BLaER1 treated with 17β-estradiol and CSF1 and Interleukin-3, amounts not matched to agents 10 nM and 100 nM (cell line): ENCODE measurements around the gene TMEM123.

Source experiments
- H3K27ac ChIP-seq, 11 experiments: shearing (Covaris generic); formaldehyde crosslinking; 2 replicates each; pipeline ENCODE4 v1.8.1; 2022
- H3K27me3 ChIP-seq, 11 experiments: shearing (Covaris generic); formaldehyde crosslinking; 2 replicates each; pipeline ENCODE4 v1.8.1; 2022
- H3K36me3 ChIP-seq, 11 experiments: shearing (Covaris generic); formaldehyde crosslinking; 2 replicates each; pipeline ENCODE4 v1.8.1; 2022
- H3K4me1 ChIP-seq, 10 experiments: shearing (Covaris generic); formaldehyde crosslinking; 2 replicates each; pipeline ENCODE4 v1.8.1; 2022
- H3K4me2 ChIP-seq, 11 experiments: shearing (Covaris generic); formaldehyde crosslinking; 2 replicates each; pipeline ENCODE4 v1.8.1; 2022
- H3K4me3 ChIP-seq, 10 experiments: shearing (Covaris generic); formaldehyde crosslinking; 2 replicates each; pipeline ENCODE4 v1.8.1; 2022
- H3K9ac ChIP-seq, 11 experiments: shearing (Covaris generic); formaldehyde crosslinking; 2 replicates each; pipeline ENCODE4 v1.8.1; 2022
- H3K9me3 ChIP-seq, 11 experiments: shearing (Covaris generic); formaldehyde crosslinking; replicated peaks in 1 of 11; 2 replicates each; pipeline ENCODE4 v1.8.1; 2022
- H4K20me1 ChIP-seq, 11 experiments: shearing (Covaris generic); formaldehyde crosslinking; 2 replicates each; pipeline ENCODE4 v1.8.1; 2022
- Cebpa-rat ChIP-seq, 11 experiments: shearing (Covaris generic); IDR thresholded peaks; 2 replicates each; pipeline ENCODE4 v1.8.1; 2022

Gene TMEM123

GRCh38 chr11:102467080-102467708 is 14.6 kb upstream of the TMEM123 start:
- Histone ChIP-seq H3K4me1 (peaks cover 41 to 66% (median 56%) of the 10 kb centered on the region in 10 experiments), H3K4me3 (no peak overlapping the region), H3K27ac (no peak overlapping the region), H3K9ac (no peak overlapping the region), H3K4me2 (peak overlapping the region in 9 of 11 experiments; percentile 9 to 69 (median 49); a peak in 13 of 22 replicates), H3K27me3 (no peaks in the 10 kb centered on the region), H3K36me3 (no peaks in the 10 kb centered on the region), H3K9me3 (0 out of 22 replicates have a peak, but pooled peaks cover 0 to 6% (median 0%) of the 10 kb centered on the region in 11 experiments), H4K20me1 (no peaks in the 10 kb centered on the region)
- no peak for TF ChIP-seq Cebpa-rat (IDR thresholded peaks at IDR 0.05)

- Histone ChIP-seq H3K9me3 (0 out of 22 replicates have a peak, but pooled peaks cover 0 to 6% (median 0%) of the 10 kb centered on the region in 11 experiments), H3K4me2 (peak overlapping the region; percentile 27 to 69 (median 51); a peak in 18 of 22 replicates), H3K27me3 (no peaks in the 10 kb centered on the region), H3K27ac (peak overlapping the region in 8 of 11 experiments; percentile 11 to 45 (median 33); a peak in 8 of 22 replicates), H3K4me3 (no peak overlapping the region; a peak in 1 of 20 replicates), H4K20me1 (no peaks in the 10 kb centered on the region), H3K9ac (no peak overlapping the region; a peak in 2 of 22 replicates), H3K36me3 (no peaks in the 10 kb centered on the region), H3K4me1 (peaks cover 41 to 59% (median 53%) of the 10 kb centered on the region in 10 experiments)
- TF ChIP-seq Cebpa-rat (IDR thresholded peaks at IDR 0.05): no peak
Observed at GRCh38 chr11:102465696-102466095, 13.1 kb upstream of the TMEM123 start.

DNA sequence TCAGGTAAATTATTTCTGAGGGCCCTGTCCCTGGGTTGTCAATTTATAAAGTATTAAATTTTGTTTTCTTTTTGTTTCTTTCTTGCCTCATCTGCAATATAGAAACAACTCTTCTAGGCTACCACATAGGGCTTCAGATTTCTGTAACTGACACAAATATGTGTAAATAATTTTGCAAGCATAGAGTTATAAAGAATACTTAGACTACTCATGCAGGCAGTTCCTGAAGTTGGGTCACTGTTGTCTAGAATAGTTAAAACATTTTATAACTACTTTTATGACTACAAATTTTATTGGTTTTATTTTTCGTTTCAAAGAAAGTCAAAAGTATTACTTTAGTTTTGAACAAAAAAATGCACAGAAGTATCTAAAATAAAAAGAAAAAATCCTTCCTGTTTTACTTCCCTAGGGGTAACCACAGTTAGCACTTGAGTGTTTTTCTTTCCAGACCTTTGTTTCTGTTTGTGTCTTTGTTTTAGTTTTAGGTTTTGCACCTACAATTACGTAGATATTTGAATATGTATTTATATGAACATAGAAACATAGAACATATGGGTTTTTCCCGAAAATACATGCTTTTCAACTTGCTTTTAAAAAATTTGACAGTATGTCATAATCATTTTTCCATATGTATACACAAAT is 12.4 kb upstream of the TMEM123 start:
- Histone ChIP-seq H4K20me1 (no peaks in the 10 kb centered on the region), H3K36me3 (no peaks in the 10 kb centered on the region), H3K4me1 (peaks cover 41 to 55% (median 50%) of the 10 kb centered on the region in 10 experiments), H3K4me3 (no peak overlapping the region; a peak in 2 of 20 replicates), H3K4me2 (peak overlapping the region; percentile 27 to 69 (median 51); a peak in 18 of 22 replicates), H3K9me3 (0 out of 22 replicates have a peak, but pooled peaks cover 0 to 6% (median 0%) of the 10 kb centered on the region in 11 experiments), H3K27ac (peak overlapping the region in 10 of 11 experiments; percentile 14 to 45 (median 32); a peak in 15 of 22 replicates), H3K27me3 (no peaks in the 10 kb centered on the region), H3K9ac (peak overlapping the region in 2 of 11 experiments; percentile 26; a peak in 2 of 22 replicates)
- no peak for TF ChIP-seq Cebpa-rat (IDR thresholded peaks at IDR 0.05)

DNA sequence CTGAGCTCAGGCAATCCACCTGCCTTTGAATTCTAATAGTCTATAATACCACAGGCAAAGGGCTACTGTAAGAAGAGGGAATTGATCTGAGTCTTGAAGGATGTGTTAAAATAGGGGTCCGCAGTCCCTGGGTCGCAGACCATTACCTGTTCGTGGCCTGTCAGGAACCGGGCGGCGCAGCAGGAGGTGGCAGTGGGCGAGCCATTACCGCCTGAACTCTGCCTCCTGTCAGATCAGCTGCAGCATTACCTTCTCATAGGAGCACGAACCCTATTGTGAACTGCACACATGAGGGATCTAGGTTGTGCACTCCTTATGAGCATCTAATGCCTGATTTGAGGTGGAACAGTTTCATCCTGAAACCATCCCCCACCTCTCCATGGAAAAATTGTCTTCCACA is 11.5 kb upstream of the TMEM123 start:
- peak overlapping the region; percentile 27 to 69 (median 51); a peak in 15 of 22 replicates for H3K4me2 ChIP-seq
- no peak for TF ChIP-seq Cebpa-rat (IDR thresholded peaks at IDR 0.05)
- H3K27ac ChIP-seq: peak overlapping the region in 4 of 11 experiments; percentile 19 to 33 (median 28); a peak in 3 of 22 replicates
- H3K4me1 ChIP-seq: peaks cover 33 to 52% (median 46%) of the 10 kb centered on the region in 10 experiments
- 0 out of 22 replicates have a peak, but pooled peaks cover 0 to 6% (median 0%) of the 10 kb centered on the region in 11 experiments for H3K9me3 ChIP-seq
- H3K27me3 ChIP-seq: no peaks in the 10 kb centered on the region
- H3K4me3 ChIP-seq: no peak overlapping the region
- H4K20me1 ChIP-seq: no peaks in the 10 kb centered on the region
- H3K9ac ChIP-seq: peak overlapping the region in 1 of 11 experiments; percentile 26; a peak in 1 of 22 replicates
- H3K36me3 ChIP-seq: no peaks in the 10 kb centered on the region

DNA sequence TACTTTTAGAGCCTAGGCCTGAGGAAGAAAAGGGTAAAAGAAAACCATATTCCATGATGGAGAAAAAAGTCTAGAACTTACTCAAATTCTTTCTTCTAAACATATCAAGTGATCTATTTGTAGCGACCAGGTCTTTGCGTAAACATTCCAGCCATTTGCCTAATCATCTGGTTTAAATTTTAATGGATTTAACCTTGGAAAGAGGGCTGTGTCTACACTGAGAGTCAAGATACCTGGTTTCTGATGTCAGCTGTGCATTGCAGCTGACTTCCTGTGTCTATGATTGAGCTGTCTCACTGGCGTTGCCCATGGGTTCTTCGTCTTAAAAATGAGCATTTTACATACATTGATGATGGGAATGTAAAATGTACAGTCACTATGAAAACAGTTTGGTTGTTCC is 10.0 kb upstream of the TMEM123 start:
- Histone ChIP-seq H4K20me1 (no peaks in the 10 kb centered on the region), H3K4me2 (no peak overlapping the region), H3K9me3 (0 out of 22 replicates have a peak, but pooled peaks cover 0 to 6% (median 0%) of the 10 kb centered on the region in 11 experiments), H3K9ac (no peak overlapping the region), H3K27ac (no peak overlapping the region), H3K36me3 (no peaks in the 10 kb centered on the region), H3K4me3 (no peak overlapping the region), H3K4me1 (peaks cover 29 to 47% (median 38%) of the 10 kb centered on the region in 10 experiments), H3K27me3 (no peaks in the 10 kb centered on the region)
- TF ChIP-seq Cebpa-rat (IDR thresholded peaks at IDR 0.05): no peak

DNA sequence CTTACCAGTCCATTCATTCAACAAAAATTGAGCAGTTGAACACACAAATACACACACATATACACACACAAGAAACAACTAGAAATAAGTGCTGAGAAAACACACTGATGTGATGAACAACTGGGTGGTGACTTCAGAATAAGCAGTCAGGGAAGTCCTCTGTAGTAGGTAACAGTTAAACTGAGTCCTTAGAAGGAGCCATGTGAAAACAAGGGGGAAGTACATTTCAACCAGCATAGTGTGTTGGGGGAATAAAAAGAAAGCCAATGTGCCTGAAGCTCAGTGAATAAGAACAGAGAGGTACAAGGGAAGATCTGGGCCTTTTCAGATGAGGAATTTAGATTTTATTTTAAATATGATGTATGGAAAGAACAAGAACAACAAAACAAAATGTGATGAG is 6.8 kb upstream of the TMEM123 start:
- Histone ChIP-seq H3K4me2 (peak overlapping the region in 1 of 11 experiments; percentile 21; a peak in 3 of 22 replicates), H3K27ac (no peak overlapping the region), H4K20me1 (no peaks in the 10 kb centered on the region), H3K9me3 (no peaks in the 10 kb centered on the region), H3K27me3 (no peaks in the 10 kb centered on the region), H3K4me1 (peaks cover 24 to 50% (median 30%) of the 10 kb centered on the region in 10 experiments), H3K4me3 (no peak overlapping the region), H3K36me3 (no peaks in the 10 kb centered on the region), H3K9ac (no peak overlapping the region)
- no peak for TF ChIP-seq Cebpa-rat (IDR thresholded peaks at IDR 0.05)

- H3K4me3 ChIP-seq: no peak overlapping the region
- H4K20me1 ChIP-seq: no peaks in the 10 kb centered on the region
- H3K4me2 ChIP-seq: 0 out of 22 replicates have a peak overlapping the region, but pooled peaks of 2 of the 11 experiments have one; percentile 2 to 21
- peaks cover 28 to 53% (median 33%) of the 10 kb centered on the region in 10 experiments for H3K4me1 ChIP-seq
- H3K27ac ChIP-seq: no peak overlapping the region
- no peak overlapping the region for H3K9ac ChIP-seq
- no peaks in the 10 kb centered on the region for H3K9me3 ChIP-seq
- no peak for TF ChIP-seq Cebpa-rat (IDR thresholded peaks at IDR 0.05)
- no peaks in the 10 kb centered on the region for H3K27me3 ChIP-seq
- H3K36me3 ChIP-seq: no peaks in the 10 kb centered on the region
Observed at GRCh38 chr11:102458548-102458947, 6.0 kb upstream of the TMEM123 start.

DNA sequence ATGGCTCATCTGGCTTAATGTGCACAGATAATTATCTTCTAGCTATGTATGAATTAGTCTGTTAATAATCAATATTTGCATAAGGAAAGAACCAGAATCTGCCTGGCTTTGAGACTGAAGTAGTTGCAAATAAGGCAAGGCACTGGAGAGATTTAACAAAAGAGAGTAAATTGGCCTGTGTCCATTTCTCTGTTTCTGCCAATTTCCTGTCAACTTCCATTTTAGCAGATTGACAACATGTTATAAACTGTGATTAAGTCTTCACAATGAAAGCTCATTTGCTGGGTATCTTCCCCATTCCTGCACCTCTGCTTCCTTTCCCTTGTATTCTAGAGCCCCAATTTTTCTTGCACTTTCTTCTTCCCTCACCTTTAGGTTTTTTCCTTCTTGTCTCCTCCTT is 5.3 kb upstream of the TMEM123 start:
- Histone ChIP-seq H3K9ac (no peak overlapping the region), H3K36me3 (no peaks in the 10 kb centered on the region), H3K4me1 (peaks cover 32 to 57% (median 37%) of the 10 kb centered on the region in 10 experiments), H4K20me1 (no peaks in the 10 kb centered on the region), H3K9me3 (no peaks in the 10 kb centered on the region), H3K27me3 (no peaks in the 10 kb centered on the region), H3K4me2 (peak overlapping the region in 1 of 11 experiments; percentile 2; a peak in 1 of 22 replicates), H3K4me3 (no peak overlapping the region), H3K27ac (no peak overlapping the region)
- no peak for TF ChIP-seq Cebpa-rat (IDR thresholded peaks at IDR 0.05)

GRCh38 chr11:102457056-102457677 is 4.6 kb upstream of the TMEM123 start:
- Histone ChIP-seq H3K27ac (no peak overlapping the region), H3K4me2 (no peak overlapping the region)

More at GRCh38 chr11:102457056-102457677, 4.6 kb upstream of the TMEM123 start:
- H3K36me3 ChIP-seq: no peaks in the 10 kb centered on the region
- no peak for TF ChIP-seq Cebpa-rat (IDR thresholded peaks at IDR 0.05)
- no peaks in the 10 kb centered on the region for H3K27me3 ChIP-seq
- H3K4me1 ChIP-seq: peaks cover 32 to 53% (median 37%) of the 10 kb centered on the region in 10 experiments
- H4K20me1 ChIP-seq: no peaks in the 10 kb centered on the region
- H3K9me3 ChIP-seq: no peaks in the 10 kb centered on the region
- H3K4me3 ChIP-seq: no peak overlapping the region
- no peak overlapping the region for H3K9ac ChIP-seq
